T1000 (cell line): ENCODE measurements around the gene NBEA.
A peak's percentile ranks its signal among the peaks of the same experiment; 100 is the strongest.
"Not testable (repeated sequence)": the region's sequence is repeated elsewhere in the genome, so short reads cannot be mapped to it uniquely, and the experiment has no call there.

Experiments used
- DNase-seq: peaks from one replicate; lab custom pipeline; 2025; ENCODE audit warnings: mixed read lengths; lab: John Stamatoyannopoulos, UW

Gene NBEA, protein sequence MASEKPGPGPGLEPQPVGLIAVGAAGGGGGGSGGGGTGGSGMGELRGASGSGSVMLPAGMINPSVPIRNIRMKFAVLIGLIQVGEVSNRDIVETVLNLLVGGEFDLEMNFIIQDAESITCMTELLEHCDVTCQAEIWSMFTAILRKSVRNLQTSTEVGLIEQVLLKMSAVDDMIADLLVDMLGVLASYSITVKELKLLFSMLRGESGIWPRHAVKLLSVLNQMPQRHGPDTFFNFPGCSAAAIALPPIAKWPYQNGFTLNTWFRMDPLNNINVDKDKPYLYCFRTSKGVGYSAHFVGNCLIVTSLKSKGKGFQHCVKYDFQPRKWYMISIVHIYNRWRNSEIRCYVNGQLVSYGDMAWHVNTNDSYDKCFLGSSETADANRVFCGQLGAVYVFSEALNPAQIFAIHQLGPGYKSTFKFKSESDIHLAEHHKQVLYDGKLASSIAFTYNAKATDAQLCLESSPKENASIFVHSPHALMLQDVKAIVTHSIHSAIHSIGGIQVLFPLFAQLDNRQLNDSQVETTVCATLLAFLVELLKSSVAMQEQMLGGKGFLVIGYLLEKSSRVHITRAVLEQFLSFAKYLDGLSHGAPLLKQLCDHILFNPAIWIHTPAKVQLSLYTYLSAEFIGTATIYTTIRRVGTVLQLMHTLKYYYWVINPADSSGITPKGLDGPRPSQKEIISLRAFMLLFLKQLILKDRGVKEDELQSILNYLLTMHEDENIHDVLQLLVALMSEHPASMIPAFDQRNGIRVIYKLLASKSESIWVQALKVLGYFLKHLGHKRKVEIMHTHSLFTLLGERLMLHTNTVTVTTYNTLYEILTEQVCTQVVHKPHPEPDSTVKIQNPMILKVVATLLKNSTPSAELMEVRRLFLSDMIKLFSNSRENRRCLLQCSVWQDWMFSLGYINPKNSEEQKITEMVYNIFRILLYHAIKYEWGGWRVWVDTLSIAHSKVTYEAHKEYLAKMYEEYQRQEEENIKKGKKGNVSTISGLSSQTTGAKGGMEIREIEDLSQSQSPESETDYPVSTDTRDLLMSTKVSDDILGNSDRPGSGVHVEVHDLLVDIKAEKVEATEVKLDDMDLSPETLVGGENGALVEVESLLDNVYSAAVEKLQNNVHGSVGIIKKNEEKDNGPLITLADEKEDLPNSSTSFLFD (N-terminal part only)

DNA sequence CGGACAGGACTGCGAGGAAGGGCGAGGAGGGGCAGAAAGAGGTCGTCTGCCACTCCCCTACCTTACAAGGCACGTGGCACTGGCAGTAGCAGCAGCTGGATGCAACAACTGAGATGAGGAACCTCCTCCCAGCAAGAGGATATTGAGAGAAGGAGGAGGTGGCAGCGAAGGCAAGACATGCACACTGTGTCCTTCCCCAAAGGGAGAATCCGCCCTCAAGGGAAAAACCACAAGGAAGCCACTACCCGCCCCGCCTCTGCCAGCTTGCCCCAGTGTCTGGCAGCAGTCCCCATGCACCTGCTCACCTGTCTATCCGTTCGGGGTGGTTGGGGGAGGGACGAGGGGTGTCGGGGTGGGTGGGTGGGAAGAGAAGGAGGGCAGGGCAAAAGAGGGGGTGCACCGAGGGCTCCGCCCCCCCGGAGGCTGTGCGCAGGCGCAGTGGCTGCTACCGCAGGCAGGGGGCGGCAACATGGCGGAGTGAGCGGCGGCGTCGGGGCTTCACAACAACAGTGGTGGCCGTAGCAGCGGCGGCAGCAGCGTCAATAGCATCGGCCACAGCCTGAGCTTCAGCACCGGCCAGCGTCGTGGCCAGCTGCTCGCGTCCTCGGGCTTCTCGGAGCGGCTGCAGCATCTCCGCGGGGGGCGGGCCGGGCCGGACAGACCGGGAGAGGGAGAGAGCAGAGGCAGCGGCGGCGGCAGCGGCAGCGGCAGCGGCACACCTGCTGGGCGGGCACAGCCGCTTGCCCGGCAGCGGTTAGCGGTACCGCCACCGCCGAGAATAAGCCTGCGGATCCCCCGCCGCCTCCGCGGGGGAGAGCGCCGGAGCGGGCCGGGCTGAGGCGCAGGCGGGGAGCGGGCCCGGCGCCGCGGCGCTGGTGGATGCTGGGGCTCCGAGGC lies at the start of gene NBEA:
Gene NBEA (plus strand): TSS at position 436 of the 897 bp plus-strand sequence. CDS start 551 bp downstream, outside the sequence.
- peak; percentile 58 for DNase-seq

DNA sequence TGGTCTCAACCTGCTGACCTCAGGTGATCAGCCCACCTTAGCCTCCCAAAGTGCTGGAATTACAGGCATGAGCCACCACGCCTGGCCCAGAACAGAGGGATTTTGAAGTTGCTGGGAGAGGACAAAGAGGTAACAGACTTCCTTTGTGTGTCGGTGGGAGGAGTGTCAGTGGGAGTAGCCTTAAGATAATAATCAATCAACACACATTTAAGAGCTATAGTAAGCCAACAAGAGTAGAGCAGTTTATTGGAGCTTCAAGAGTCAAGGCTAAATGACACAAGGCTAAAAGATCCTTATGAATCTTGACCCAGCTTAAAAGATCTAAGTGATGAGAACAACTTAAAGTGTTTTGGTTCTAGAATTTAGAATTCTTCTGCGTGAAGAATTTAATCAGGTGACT lies 47.3 kb upstream of the NBEA start:
- DNase-seq, result no peak

DNA sequence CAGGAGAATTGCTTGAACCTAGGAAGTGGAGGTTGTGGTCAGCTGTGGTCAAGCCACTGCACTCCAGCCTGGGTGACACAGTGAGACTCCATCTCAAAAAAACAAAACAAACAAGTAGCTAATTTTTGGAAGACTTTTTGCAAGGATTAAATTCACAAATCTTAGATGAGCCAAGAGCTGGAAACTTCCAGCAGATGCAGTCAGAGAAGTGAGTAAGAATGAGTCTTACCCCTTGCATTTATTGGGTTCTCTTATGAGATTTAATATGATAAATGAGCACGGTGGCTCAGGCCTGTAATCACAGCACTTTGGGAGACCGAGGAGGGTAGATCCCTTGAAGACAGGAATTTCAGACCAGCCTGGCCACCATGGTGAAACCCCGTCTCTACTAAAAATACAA lies 44.9 kb upstream of the NBEA start:
- no peak for DNase-seq

DNA sequence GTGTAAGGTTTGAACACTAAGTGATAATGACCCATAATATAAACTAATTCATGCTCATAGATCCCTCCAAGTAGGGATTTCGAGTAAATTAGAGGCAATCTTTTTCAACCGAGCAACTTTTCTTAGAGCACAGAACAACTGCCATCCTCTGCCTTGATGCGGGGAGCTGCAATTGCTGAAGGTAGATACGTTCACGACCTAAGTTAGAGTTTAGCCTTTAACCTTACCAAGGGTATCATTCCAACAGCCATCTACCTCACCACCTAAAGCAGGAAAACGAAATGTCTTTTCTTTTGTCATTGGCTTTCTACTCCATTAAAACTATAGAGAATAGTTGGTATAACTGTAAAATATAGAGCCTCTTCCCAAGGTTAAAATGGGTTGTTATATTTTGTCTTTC lies 42.2 kb upstream of the NBEA start:
- DNase-seq, result no peak

DNA sequence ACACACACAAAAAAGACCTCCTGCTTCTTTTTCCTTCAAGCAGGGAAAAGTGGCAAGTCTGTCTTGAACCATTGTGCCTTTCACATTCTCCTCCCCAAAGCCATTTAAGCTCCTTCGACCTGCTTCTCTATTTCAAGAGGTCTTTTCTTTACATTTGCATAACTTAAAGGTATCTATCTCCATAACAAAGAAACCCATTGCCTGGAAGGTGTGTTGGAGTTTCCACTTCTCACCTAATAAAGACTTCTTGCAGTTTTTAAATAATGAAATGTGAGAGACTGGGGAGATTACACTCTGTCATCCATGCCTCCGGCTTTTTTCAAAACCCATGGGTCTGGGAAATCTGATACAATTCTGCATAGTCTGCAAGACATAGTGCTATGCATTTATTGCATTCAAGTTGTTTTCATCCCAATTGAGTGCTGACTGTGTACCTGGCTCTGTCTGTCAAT lies 41.8 kb upstream of the NBEA start:
- DNase-seq, result no peak

DNA sequence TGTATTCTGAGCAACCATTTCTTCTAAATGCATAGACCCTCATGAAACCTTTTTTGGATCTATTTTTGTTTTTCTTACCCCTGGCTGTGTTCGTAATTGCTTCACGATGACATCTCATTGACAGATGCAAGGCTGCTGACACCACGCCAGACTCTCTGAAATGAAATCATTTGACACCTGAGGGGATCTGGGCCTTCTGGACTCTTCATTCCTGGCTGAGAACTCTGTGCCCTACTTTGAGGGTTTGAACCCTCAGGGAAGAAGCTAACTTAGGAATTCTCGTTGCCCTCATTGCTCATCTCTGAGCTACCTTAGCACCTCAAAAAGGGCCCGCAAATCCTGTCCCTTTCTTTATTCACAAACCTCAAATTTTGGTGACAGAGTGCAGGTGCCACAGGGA lies 40.5 kb upstream of the NBEA start:
- DNase-seq, result no peak

DNA sequence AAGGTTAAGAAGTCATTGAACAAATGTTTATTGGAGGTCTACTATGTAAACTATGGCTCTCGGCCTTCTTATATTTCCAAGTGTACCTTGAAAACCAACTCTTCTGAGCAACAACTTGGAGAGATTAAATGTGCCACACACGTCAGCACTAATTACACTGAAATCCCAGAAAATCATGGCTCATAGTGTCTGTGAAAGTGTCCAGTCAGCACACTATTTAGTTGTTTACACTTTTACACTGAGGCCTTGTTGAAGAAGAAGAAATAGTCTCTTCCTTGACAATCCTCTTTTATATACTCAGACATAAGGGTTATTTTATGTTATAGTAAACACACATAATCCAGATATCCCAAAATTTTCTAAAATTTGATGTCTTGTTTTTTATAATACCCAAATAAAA lies 30.9 kb upstream of the NBEA start:
- DNase-seq, result no peak

DNA sequence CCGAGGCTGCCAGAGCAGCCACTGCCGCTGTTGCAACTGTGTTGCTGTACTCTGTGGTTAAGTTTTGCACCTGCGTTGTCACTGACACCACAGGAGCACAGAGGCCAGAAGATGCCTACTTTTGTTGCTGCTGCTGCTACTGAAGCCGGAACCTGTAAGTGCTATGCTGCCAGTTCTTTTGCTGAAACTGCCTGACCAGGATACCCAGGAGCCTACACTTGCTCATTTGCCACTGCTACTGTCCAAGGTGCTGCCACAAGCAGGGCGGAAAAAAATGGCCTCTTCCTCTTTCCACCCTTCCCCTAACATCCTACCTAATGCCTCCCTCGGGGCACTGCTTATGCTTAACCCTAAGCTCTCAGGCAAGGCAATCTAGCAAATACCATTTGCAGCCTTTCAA lies 29.0 kb upstream of the NBEA start:
- DNase-seq, result no peak

DNA sequence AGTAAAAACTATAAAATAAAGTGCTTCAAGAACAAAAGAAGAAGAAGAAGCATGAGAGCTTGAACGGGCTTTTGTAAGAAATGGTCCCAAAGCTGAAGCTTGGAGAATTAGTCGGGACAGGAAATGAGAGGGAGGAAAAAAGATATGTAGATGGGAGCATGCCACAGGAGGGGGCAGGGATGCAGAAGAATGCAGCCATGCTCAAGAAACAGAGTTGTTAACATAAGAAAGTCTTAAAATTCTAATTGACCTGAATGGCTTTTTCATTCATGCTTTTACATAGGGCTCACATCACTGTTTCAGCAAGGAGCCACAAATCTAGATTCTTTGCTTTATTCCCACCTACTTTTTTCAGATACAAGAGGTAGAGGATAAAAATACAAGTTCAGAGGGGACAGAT lies 27.7 kb upstream of the NBEA start:
- no peak for DNase-seq

DNA sequence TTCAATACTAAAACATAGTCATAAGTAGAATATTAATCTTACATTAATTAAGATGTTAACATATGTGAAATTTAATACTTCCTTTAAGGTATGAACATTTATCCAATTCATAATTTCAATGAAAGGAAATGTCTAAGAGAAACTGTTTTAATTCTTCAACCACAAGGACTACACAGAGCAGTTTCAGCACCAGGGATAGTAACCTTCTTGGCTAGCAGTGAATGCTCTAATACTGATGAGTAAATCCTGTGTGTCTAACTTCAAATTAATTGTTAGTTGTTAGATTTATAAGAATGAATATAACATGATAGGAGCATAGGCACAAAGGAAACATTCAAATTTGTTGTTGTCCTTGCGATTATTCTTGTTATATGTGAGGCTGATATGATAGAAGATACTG lies 15.6 kb upstream of the NBEA start:
- DNase-seq, result no peak

DNA sequence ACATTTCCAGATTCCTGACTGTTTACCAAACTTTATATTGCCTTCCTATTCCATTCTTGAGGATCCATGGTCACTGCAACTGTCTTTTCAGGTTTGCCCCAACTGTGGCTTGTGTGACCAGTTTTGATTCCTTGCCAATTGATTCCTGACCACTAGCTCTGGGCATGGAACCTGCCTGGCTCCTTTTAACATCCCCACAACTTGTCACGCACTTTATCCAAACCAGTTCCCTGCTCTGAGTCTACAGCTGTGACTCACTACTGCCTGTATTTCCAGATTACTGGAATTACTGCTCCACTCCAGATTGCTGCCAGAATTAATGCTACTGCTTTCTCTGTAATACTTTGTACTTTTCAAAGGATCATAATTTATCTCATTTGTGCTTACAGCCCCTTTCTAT lies 13.4 kb upstream of the NBEA start:
- DNase-seq, result not testable (repeated sequence)

DNA sequence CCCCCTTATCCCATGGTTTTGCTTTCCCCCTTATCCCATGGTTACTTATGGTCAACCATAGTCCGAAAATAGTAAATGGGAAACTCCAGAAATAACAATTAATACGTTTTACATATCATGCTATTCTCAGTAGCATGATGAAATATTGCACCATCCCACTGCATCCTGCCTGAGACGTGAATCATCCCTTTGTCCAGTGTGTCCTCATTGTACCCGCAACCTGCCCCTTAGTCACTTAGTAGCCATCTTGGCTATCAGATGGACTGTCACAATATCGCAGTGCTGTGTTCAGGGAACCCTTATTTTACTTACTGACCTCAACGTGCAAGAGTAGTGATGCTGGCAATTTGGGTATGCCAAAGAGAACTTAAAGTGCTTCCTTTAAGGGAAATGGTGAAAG lies 10.5 kb upstream of the NBEA start:
- no peak for DNase-seq

DNA sequence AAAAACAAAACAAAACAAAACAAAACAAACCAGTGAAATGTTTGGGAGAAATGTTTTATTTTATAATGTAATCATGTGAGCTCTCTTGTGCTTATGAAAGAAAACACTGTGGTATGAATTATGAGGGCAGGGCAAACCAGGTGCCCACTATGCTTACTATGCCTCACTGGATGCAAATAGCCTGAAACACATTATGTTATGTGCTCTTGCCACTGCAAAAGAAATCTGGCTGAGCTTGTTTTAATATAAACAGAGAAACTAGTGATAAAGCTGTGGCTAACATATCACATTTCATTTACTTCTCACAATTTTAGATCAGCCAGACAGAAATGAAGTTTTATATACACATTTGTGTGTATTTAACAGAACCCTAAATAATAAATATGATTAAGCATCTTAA lies 8.7 kb upstream of the NBEA start:
- no peak for DNase-seq

DNA sequence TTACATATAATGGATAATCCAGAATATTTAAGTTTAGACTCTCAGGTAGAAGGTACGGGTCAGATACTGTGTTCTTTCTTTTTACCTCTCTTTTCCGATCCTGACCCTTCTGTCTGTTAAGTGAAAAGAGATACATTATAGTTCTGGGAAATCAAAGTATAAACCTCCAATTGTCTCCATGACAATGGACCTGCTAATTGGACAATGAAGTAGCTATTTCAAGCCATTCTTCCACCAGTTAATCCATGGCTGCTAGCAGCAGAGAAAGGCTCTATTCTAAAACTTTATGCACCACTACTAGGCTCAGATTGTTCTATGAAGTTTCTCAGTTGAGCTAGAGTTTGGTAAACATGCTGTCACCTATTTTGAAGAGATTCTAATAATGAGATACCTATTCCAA lies 8.3 kb upstream of the NBEA start:
- DNase-seq, result no peak

DNA sequence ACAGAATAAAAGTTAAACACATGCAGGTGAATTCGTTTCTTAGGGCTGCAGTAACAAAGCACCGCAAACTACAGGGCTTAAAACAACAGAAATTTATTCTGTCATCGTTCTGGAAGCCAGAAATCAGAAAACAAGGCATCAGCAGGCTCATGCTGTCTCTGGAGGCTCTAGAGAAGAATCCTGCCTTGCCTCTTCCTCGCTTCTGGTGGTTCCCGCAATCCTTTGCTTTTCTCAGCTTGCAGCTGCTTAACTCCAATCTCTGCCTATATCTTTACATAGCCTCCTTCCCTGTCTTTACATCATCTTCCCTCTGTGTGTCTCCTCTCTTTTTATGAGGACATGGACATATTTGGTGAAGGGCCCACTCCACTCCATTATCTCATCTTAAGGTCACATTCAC lies 6.2 kb upstream of the NBEA start:
- no peak for DNase-seq

DNA sequence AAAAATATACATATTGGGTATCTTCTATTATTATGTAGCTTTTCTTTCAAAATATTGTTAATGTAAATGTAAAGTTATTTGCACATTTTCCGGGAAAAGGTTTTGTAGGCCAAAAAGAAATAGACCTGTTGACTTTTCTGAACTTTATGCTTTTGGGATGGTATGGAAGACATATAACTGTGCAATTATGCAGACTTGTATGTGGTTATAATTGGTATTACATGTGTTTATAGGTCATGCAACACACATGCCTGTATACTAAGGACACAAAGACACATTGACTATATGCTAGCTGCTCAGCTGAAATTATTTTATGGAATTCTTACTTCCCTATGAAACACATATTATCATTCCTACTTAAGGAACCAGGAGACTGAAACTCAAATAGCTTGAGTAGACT lies 2.3 kb upstream of the NBEA start:
- DNase-seq, result no peak

DNA sequence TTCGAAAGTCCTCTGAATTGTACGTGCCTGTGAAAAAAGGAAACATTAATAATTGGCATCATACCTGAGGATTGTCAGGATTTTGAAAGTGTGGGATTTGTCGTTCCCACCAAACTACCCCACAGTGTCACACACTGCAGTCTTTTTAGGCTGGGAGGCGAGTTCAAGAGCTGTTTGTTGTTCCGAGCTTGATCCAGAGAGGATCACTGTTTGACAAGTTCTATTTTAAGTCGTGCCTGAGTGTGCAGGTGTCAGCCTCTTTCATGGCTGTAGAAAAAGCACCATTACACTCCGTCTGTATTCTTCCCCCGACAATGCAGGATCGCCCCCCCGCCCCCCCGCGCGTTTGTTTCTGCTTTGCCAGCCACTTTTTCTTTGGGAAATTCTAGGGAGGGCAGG lies 635 bp upstream of the NBEA start:
- DNase-seq, result no peak

DNA sequence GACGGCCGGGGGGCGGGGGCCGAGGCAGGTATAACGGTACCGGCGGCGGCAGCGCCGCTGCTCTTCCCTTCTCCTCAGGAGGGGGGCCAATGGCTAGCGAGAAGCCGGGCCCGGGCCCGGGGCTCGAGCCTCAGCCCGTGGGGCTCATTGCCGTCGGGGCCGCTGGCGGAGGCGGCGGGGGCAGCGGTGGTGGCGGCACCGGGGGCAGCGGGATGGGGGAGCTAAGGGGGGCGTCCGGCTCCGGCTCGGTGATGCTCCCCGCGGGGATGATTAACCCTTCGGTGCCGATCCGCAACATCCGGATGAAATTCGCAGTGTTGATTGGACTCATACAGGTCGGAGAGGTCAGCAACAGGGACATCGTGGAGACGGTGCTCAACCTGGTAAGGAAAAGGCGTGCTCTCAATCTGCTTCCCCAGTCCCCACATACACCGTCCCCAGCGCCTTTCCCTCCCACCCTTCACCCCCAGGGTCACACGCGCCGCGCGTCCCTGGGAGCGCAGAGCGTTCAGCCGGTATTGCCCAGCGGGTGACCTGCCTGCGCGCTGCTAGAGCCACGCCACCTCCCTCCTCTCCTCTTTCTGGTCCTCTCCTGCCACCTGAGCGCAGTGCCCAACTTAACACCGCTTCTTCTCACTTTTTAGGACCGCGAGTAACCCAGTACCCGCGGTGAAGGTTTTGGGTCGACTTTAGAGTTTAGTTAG lies 814 bp downstream of the NBEA start:
- DNase-seq, result no peak

DNA sequence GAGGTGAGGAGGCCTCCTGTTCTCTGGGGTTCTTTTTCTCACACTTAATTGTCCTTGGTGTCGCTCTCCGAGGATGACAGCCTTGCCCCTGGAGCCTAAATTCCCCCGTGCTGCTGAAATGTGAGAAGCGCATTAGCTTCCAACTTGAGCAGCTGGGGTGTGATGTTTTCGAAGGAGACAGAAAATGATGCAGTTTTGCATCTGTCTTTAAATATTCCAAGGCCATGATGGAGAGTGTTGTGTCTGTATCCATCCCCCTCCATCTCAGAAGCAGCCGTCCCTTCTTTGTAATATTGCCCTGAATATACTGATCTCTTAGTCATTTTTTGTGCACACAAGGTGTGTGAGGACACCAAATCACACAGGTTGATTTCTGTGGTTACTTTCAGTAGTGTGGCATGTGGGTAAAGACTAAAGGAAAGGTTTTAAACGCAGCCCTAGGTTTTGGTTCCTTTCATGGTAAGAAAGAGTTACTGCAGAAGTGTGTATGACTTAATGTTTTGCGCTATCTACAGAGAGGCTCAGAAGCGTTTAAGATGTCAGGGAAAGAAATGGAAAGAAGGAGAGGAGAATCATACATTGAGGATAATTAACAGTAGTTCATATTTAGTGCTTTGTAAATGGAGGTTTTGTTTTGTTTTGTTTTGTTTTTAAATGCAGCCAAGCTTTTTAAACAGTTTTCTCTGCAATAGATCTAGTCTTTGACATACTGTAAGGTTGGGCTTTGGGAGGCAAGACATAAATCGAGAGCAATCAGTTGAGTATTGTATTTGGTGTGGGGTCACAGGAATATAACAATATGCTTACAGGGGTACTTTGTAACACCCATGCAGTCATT lies 1.6 kb downstream of the NBEA start:
- no peak for DNase-seq

DNA sequence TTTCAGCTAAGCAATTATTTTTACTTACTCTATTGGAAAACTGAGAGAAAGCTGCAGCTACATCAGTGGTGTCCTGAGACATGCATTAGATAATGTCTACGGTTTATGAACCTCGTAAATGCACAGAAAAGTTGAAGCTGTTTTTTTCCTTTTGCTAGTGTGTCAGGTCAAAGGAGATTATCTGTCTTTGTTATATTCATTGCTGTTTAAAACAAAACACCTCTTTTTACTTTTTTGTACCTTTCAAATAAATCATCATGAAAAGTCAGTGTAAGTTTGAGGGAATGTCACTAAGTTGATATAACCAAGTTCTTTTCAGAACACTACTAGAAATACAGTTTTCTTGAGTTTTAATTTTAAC lies 2.2 kb downstream of the NBEA start:
- no peak for DNase-seq
